GM23338 (cell line): ENCODE data around the gene ADGRV1.

Experiments
- CREB1 ChIP-seq: fragments of 250-450 bp; sonication (Bioruptor Pico); IDR thresholded peaks from 2 replicates; pipeline ENCODE4 v1.5.0; 2020; ENCODE audit warnings: low read depth, mild to moderate bottlenecking, moderate library complexity
- EZH2 ChIP-seq: fragments of 200-600 bp; sonication (generic); IDR thresholded peaks from one replicate; pipeline ENCODE4 v1.8.0; 2017; ENCODE audit warnings: antibody characterized with exemption, mild to moderate bottlenecking, low read depth; ENCODE audit not compliant: unreplicated experiment
- EZH2phosphoT487 ChIP-seq: fragments of 200-600 bp; sonication (generic); IDR thresholded peaks from one replicate; pipeline ENCODE4 v1.8.1; 2018; ENCODE audit warnings: antibody characterized with exemption; ENCODE audit not compliant: unreplicated experiment
- JUNB ChIP-seq: IDR thresholded peaks from one replicate; pipeline ENCODE4 v1.6.1; 2016; ENCODE audit warnings: antibody characterized with exemption; ENCODE audit not compliant: unreplicated experiment
- NANOG ChIP-seq: IDR thresholded peaks from 2 replicates; pipeline ENCODE4 v1.6.1; 2016; ENCODE audit warnings: antibody characterized with exemption, borderline replicate concordance
- POLR2AphosphoS5 ChIP-seq: IDR thresholded peaks from 2 replicates; pipeline ENCODE4 v1.6.1; 2016; ENCODE audit warnings: antibody characterized with exemption, low read depth
- ZNF114 ChIP-seq: fragments of 250-450 bp; sonication (Bioruptor Pico); IDR thresholded peaks from 2 replicates; pipeline ENCODE4 v1.5.0; 2020; ENCODE audit warnings: mild to moderate bottlenecking, moderate library complexity
- TF ChIP-seq, protein P1 (sequence below), 2 experiments: fragments of 200-600 bp in 1 of 2; sonication (generic) in 1 of 2; conservative IDR thresholded peaks; 2 replicates each; pipeline versions ENCODE4 v1.5.1 to v1.6.1; 2016 to 2017; ENCODE audit warnings: antibody characterized with exemption in 2 of 2, low read depth in 2 of 2, mild to moderate bottlenecking in 2 of 2, moderate library complexity in 1 of 2
- TF ChIP-seq, protein P2 (sequence below): IDR thresholded peaks from one replicate; pipeline ENCODE4 v1.6.1; 2018; ENCODE audit warnings: antibody characterized with exemption; ENCODE audit not compliant: unreplicated experiment
- TF ChIP-seq, protein P3 (sequence below): fragments of 250-450 bp; sonication (Bioruptor Pico); IDR thresholded peaks from 2 replicates; pipeline ENCODE4 v1.5.0; 2020; ENCODE audit warnings: mild to moderate bottlenecking, moderate library complexity

DNA sequence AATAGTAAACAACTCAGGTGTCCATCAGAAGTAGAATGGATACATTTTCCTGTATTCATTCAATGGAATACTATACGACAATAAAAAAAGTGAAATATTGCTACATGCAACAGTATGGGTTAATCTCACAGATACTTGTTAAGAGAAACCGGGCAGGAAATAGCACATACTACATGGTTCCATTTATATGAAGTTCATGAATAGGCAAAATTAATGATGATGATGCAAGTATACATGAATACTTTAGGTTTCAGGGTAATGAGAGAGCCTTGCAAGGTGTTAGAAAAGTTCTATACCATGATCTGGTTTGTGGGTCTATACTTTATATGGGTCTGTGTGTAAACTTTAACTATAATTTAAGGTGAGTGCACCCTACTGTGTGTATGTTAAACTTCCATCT, 390.4 kb downstream of the ADGRV1 start:
- TF ChIP-seq, protein P1, sequence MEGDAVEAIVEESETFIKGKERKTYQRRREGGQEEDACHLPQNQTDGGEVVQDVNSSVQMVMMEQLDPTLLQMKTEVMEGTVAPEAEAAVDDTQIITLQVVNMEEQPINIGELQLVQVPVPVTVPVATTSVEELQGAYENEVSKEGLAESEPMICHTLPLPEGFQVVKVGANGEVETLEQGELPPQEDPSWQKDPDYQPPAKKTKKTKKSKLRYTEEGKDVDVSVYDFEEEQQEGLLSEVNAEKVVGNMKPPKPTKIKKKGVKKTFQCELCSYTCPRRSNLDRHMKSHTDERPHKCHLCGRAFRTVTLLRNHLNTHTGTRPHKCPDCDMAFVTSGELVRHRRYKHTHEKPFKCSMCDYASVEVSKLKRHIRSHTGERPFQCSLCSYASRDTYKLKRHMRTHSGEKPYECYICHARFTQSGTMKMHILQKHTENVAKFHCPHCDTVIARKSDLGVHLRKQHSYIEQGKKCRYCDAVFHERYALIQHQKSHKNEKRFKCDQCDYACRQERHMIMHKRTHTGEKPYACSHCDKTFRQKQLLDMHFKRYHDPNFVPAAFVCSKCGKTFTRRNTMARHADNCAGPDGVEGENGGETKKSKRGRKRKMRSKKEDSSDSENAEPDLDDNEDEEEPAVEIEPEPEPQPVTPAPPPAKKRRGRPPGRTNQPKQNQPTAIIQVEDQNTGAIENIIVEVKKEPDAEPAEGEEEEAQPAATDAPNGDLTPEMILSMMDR (conservative IDR thresholded peaks at IDR 0.05; ENCODE audit: low read depth in 2 of 2) = no peak
- no peak for TF ChIP-seq ZNF114 (CRISPR knock-in tag)
- TF ChIP-seq POLR2AphosphoS5 = no peak
- TF ChIP-seq EZH2 = no peak
- no peak for TF ChIP-seq CREB1 (CRISPR knock-in tag)
- TF ChIP-seq EZH2phosphoT487 = no peak
- TF ChIP-seq, protein P2, sequence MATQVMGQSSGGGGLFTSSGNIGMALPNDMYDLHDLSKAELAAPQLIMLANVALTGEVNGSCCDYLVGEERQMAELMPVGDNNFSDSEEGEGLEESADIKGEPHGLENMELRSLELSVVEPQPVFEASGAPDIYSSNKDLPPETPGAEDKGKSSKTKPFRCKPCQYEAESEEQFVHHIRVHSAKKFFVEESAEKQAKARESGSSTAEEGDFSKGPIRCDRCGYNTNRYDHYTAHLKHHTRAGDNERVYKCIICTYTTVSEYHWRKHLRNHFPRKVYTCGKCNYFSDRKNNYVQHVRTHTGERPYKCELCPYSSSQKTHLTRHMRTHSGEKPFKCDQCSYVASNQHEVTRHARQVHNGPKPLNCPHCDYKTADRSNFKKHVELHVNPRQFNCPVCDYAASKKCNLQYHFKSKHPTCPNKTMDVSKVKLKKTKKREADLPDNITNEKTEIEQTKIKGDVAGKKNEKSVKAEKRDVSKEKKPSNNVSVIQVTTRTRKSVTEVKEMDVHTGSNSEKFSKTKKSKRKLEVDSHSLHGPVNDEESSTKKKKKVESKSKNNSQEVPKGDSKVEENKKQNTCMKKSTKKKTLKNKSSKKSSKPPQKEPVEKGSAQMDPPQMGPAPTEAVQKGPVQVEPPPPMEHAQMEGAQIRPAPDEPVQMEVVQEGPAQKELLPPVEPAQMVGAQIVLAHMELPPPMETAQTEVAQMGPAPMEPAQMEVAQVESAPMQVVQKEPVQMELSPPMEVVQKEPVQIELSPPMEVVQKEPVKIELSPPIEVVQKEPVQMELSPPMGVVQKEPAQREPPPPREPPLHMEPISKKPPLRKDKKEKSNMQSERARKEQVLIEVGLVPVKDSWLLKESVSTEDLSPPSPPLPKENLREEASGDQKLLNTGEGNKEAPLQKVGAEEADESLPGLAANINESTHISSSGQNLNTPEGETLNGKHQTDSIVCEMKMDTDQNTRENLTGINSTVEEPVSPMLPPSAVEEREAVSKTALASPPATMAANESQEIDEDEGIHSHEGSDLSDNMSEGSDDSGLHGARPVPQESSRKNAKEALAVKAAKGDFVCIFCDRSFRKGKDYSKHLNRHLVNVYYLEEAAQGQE = no peak
- TF ChIP-seq JUNB = no peak
- TF ChIP-seq, protein P3, sequence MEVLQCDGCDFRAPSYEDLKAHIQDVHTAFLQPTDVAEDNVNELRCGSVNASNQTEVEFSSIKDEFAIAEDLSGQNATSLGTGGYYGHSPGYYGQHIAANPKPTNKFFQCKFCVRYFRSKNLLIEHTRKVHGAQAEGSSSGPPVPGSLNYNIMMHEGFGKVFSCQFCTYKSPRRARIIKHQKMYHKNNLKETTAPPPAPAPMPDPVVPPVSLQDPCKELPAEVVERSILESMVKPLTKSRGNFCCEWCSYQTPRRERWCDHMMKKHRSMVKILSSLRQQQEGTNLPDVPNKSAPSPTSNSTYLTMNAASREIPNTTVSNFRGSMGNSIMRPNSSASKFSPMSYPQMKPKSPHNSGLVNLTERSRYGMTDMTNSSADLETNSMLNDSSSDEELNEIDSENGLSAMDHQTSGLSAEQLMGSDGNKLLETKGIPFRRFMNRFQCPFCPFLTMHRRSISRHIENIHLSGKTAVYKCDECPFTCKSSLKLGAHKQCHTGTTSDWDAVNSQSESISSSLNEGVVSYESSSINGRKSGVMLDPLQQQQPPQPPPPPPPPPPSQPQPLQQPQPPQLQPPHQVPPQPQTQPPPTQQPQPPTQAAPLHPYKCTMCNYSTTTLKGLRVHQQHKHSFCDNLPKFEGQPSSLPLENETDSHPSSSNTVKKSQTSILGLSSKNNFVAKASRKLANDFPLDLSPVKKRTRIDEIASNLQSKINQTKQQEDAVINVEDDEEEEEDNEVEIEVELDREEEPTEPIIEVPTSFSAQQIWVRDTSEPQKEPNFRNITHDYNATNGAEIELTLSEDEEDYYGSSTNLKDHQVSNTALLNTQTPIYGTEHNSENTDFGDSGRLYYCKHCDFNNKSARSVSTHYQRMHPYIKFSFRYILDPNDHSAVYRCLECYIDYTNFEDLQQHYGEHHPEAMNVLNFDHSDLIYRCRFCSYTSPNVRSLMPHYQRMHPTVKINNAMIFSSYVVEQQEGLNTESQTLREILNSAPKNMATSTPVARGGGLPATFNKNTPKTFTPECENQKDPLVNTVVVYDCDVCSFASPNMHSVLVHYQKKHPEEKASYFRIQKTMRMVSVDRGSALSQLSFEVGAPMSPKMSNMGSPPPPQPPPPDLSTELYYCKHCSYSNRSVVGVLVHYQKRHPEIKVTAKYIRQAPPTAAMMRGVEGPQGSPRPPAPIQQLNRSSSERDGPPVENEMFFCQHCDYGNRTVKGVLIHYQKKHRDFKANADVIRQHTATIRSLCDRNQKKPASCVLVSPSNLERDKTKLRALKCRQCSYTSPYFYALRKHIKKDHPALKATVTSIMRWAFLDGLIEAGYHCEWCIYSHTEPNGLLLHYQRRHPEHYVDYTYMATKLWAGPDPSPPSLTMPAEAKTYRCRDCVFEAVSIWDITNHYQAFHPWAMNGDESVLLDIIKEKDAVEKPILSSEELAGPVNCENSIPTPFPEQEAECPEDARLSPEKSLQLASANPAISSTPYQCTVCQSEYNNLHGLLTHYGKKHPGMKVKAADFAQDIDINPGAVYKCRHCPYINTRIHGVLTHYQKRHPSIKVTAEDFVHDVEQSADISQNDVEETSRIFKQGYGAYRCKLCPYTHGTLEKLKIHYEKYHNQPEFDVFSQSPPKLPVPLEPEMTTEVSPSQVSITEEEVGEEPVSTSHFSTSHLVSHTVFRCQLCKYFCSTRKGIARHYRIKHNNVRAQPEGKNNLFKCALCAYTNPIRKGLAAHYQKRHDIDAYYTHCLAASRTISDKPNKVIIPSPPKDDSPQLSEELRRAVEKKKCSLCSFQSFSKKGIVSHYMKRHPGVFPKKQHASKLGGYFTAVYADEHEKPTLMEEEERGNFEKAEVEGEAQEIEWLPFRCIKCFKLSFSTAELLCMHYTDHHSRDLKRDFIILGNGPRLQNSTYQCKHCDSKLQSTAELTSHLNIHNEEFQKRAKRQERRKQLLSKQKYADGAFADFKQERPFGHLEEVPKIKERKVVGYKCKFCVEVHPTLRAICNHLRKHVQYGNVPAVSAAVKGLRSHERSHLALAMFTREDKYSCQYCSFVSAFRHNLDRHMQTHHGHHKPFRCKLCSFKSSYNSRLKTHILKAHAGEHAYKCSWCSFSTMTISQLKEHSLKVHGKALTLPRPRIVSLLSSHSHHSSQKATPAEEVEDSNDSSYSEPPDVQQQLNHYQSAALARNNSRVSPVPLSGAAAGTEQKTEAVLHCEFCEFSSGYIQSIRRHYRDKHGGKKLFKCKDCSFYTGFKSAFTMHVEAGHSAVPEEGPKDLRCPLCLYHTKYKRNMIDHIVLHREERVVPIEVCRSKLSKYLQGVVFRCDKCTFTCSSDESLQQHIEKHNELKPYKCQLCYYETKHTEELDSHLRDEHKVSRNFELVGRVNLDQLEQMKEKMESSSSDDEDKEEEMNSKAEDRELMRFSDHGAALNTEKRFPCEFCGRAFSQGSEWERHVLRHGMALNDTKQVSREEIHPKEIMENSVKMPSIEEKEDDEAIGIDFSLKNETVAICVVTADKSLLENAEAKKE (CRISPR knock-in tag) = no peak
- TF ChIP-seq NANOG = no peak
